HG03095 (cell line): ENCODE measurements around the gene AMIGO3.
"Not testable (repeated sequence)": the region's sequence is repeated elsewhere in the genome, so short reads cannot be mapped to it uniquely, and the experiment has no call there.

Source experiments
- ATAC-seq: cut with Tn5 transposase; IDR thresholded peaks from one replicate; pipeline ENCODE4 v1.9.1; 2021; ENCODE audit warnings: moderate library complexity; ENCODE audit not compliant: unreplicated experiment

The AMIGO3 gene

DNA sequence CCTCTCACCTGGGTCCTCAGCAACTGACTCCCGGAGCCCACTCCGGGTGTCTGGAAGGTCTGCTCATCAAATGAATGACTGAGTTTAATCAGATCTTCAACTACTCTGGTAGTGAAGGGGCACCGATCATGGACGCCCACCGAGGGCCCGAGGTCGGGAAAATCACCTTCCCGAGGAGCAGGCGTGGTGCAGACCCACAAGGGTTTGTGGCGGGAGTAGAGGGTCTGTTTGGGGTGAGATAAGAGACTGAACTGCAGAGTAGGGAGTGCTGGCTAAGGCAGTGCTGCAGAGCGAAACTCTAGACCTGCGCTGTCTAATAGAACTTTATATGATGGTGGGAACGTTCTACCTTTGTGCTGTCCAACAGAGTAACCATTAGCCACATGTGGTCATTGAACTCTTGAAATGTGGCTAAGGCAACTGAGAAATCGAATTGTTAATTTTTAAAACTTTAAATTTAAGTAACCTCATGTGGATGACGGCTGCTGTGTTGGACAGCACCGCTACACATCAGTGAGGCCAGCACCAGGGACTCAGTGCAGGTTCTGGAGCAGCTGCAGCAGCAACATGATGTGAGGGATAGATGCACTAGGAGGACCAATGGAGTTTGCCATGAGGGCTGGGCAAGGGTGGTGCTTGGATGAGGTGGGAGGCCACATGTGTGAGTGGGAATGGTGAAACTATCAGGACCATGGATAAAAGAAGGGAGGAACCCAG is 29.4 kb downstream of the AMIGO3 start:
- ATAC-seq, result not testable (repeated sequence)

DNA sequence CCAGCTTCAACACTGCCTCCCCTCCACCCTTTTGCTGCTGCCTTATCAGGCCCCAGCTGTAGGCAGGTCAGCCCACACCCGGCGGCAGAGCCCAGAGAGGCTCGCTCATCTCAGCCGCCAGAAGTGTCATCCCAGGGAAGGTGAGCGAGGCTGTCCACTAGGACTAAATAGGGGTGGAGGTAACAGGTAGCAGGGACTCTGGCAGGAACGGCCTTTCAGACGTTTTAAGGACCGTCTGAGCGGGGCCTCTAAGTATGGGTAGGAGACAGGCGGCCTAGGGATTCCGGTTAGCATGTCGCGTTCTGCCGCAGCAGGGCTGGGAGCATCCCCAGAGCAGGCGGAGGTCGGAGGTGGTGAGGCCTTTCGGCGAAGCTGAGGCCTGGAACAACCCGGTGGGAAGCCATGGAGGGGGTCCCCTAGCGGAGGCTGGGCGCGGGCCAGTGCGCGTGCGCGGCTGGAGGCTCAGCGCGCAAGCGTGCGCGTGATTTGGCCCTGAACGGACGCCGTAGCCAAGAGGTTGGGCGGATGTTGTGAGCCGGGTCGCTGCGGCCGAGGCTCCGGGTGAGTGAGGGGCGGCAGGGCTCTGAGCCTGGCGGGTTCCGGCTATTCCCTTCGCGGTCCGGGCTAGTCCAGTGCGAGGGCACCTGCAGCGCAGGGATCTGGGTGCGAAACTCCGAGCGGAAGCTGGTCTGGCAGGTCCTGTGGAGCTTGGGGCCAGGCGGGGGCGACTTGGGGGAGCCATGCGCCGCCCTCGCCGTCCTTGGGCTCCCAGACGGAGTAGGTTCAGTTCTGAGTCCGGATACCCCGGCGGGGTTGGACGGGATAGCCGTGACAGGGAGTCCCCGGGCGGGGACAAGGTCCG is 30.2 kb downstream of the AMIGO3 start, which contains the start of the genes MST1 and RNF123:
MST1 (minus strand) TSS at position 429 of the 862 bp plus-strand sequence. CDS start 783 bp downstream, outside the sequence.
RNF123 (plus strand) TSS at position 512 of the 862 bp plus-strand sequence. CDS start 1,609 bp downstream, outside the sequence.
- ATAC-seq, result peak; percentile 55

DNA sequence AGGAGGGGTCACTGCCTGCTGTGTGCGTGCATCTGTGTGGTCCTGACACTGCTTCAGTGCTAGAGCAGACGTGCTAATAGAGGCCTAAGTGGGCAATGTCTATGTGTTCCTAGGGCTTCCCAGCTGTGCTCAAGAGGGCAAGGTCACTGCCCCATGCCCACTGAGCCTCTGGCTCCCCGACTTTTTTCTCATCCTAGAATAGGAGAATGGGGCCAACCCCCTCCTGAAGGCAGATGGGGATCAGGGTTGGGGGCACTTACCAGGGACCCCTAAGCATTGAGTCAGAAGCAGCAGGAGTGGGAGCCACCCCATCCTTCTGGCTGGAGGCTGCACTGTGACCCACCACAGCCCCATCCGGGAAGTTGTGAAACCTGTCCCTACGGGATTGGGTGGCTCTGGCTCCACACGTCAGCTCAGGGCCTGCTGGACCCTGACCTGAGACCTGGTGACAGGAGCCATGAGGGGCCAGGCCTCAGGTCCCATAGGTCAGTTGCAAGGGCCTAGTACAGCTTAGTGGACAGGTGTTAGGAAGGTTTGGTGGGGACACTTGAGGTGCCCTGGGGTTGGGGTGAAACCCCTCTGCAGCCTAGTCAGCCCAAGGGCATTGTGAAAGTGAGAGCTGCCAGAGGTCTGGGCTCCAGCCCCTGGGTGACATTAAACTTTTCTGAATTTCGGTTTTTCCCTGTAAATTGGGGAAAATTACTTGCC is 31.0 kb downstream of the AMIGO3 start:
- not testable (repeated sequence) for ATAC-seq

DNA sequence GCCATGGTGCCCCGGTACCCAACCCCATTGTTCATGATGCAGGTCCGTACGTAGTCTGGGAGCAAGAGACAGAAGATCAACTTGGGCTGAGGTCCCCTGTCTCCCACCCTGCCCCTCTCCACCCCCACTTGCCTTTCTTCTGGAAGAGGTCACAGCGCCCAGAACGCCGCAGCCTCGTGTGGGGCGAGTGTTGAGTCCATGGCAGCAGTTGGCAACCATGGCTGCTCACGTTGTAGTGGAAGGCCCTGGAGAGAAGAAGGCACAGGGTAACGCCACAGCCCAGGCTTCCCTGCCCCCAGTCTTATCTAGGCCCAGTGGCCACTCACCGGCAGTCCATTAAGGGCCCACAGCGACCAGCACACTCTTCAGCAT is 32.1 kb downstream of the AMIGO3 start:
- ATAC-seq, result not testable (repeated sequence)

DNA sequence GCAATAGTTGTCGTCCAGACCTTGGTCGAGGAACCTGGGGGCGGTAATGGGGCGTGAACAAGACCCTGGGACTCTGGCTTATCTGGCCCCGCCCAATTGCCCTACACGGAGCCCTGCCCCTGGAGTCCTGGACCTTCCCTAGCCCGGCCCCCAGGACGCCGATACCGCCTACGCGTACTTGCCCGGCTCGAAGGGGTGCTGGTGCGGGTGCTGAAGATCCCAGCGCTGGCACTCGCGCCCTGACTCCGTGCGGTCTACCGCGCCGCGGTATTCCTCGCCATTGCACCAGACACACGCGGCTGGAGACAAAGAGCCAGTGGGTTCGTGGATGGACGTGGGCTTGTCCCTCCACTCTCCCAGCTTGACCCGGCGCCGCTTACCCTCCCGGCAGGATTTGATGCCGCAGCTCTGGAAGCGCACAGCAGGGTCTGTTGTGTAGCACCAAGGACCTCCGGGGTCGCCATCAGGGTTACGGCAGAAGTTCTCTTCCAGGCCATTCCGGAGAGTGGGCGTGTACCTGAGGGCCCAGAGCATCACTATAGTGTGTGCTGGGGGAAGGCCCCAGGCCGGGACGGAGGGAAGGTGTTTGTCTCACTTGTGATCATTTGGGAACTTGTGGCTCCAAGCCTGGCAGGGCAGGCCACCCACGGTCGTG is 32.6 kb downstream of the AMIGO3 start:
- not testable (repeated sequence) for ATAC-seq

DNA sequence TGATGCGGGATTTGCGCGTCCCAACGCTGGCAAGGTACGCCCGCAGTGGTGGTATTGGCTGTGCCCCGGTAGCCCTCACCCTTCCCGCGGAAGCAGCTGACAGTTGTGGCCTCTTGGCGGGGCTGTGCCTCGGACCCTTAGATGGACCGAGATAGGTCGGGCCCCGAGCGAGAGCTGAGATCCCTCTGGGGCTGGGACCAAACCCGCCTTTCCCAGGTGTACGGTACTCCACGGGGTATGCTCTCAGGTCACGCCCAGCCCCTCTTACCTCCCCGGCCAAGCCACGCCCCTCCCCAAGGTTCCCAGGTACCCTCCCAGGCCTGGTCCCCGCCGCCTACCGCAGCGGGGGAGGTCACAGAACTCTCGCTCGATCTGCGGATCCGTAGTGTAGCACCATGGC is 33.1 kb downstream of the AMIGO3 start:
- not testable (repeated sequence) for ATAC-seq

DNA sequence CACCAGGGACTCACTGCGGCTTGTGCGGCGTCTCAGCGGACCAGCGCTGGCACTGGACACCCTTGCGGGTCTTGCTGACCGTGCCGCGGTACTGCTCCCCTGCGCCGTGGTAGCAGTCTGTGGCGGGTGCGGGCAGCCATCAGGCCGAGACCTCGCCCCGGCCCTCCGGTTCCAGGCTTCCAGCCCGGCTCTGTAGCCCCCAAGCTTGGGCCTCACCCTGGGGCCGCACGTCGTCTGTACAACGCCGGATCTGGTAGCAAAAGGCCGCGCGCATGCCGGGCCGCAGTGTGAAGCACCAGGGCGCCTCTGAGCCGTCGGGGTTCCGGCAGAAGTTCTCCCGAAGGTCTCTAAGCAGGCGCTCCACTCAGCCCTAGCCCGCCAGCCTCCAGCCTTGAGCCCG is 33.6 kb downstream of the AMIGO3 start:
- not testable (repeated sequence) for ATAC-seq

DNA sequence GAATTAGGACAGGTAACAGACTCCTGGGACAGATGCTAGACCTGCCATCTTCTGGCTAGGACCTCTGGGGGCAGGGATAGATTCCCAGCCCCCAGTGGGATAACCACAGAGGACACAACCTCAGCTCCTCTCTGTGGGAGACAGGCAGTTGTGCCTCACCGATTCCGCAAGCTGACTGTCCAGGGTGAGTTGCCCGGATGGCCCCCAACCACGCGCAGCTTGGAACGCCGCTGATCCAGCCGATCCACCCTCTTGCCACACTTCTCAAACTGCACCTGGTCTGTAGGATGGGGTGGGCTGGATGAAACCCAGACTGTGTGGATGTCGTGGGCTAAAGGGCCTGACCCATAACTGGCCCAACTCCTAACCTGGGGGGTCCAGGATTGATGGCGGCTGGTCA is 34.4 kb downstream of the AMIGO3 start:
- ATAC-seq, result not testable (repeated sequence)

DNA sequence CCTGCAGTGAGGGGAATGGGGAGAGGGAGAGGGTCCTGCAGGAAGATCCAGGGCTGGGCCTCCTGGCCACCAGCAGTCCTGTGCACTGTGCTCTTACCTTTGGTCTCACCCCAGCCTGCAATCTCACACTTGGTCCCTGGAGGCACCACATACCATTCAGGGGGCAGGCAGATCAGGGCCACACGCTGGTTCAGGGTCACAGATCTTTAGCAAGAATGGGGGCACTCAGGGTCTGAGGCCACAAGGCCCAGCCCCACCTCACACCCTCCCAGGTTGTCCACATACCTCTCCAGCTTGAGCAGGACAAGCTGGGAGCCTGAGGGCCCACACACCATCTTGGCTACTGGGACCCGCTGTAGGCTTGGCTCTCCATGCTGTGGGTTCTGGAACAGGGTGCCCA is 35.0 kb downstream of the AMIGO3 start:
- not testable (repeated sequence) for ATAC-seq

DNA sequence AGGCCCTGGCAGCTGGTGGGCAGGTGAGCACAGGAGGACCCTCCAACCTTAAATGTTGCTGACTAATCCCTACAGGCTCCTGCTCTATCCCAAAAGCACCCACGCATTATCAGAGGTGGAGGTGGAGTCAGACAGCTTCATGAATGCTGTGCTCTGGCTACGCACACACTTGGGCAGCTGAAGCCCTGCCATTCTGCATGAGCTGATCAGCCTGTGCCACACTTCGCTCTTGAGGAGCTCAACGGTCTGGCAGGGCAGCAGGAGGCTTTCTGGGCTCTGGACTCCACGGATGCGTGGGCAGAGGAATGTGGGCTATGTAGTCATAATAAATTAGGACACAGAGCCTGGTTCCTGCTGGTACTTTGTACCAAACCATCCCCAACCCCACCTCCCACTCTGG is 36.3 kb downstream of the AMIGO3 start:
- no peak for ATAC-seq

DNA sequence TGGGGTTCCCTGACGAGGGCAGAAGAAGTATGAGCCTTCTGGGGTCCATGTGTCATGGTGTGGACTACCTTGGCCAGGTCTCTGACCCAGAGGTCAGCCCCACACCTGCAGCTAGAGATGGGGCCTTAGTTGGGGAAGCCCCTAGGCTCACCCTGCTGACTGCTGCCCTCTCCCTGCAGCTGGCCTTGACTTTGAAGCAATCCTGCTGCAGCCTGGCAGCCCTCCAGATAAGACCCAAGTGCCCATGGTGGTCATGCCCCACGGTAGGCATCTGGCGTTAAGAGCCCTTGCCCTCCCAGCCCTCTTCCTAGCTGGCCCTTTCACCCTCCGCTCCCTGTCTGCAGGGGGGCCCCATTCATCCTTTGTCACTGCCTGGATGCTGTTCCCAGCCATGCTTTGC is 37.9 kb downstream of the AMIGO3 start:
- no peak for ATAC-seq

DNA sequence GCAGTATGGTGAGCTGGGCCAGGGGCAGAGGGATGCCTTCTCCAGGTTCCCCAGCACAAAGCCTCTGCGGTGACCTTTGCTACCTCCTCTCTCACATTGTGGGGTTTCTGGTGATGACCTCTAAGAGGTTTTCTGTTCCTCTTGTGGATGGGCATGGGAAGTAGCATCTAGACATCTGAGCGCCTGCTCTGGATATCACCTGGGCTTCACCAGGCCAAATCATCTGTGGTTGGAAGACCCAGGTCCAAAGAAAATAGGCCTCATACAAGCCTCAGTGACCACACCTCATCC is 38.3 kb downstream of the AMIGO3 start:
- no peak for ATAC-seq

DNA sequence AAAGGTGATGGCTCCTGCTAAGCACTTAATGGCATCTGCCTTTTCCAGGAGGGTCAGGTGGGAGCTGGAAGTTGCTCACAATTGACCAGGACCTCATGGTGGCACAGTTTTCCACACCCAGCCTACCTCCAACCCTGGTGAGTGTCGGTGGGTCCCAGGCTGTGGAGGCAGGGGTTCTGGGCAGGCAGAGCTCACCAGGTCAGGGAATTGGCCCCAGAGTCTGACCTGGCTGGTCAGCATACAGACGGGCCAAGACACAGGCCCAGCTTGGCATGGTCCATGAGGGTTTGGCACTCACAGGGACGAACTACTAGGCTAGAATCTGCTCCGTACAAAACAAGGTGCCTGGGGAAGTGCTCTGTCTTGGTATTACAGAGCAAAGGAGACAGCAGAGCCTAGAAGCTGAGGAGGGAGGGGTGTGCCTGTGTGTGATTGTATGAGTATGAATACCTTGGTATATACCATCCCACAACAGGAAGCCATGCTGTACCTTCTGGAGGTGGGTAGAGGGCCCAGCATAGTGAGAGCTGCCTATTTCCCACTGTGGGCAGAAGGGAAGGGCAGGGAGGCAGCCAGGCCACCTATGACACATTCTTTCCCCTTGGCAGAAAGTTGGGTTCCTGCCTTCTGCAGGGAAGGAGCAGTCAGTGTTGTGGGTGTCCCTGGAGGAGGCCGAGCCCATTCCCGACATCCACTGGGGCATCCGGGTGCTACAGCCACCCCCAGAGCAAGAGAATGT is 38.8 kb downstream of the AMIGO3 start:
- no peak for ATAC-seq

DNA sequence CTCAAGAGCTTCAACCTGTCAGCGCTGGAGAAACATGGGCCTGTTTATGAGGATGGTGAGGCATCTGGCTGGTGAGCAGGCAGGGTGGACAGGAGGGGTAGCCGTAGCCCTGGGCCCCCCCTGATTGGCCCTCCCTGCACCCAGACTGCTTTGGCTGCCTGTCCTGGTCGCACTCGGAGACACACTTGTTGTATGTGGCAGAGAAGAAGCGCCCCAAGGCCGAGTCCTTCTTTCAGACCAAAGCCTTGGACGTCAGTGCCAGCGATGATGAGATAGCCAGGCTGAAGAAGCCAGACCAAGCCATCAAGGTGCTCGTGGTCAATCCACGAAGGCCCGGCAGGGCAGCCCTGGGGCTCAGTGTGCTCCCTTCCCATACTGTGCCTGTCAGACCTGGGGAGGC is 43.6 kb downstream of the AMIGO3 start:
- ATAC-seq, result no peak

DNA sequence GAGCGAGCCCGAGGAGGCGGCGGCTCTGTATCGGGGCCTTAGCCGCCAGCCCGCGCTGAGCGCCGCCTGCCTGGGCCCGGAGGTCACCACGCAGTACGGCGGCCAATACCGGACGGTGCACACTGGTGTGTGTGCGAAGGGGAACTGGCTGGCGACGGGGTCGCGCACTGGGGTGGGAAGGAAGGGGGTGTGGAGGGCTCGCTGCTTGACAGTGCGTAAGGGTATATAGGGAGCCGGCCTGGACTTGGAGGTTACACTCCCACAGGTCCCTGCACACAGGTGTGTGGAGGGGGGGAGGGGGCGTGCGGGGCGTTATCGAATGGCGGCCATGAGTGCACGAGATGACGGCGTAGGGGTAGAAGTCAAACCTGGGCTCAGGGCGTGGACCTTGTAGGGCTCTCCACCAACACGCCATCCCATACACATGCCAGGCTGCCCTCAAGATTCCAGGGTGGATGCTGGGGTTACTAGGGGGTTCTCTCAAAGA is 44.9 kb downstream of the AMIGO3 start:
- peak; percentile 24 for ATAC-seq

DNA sequence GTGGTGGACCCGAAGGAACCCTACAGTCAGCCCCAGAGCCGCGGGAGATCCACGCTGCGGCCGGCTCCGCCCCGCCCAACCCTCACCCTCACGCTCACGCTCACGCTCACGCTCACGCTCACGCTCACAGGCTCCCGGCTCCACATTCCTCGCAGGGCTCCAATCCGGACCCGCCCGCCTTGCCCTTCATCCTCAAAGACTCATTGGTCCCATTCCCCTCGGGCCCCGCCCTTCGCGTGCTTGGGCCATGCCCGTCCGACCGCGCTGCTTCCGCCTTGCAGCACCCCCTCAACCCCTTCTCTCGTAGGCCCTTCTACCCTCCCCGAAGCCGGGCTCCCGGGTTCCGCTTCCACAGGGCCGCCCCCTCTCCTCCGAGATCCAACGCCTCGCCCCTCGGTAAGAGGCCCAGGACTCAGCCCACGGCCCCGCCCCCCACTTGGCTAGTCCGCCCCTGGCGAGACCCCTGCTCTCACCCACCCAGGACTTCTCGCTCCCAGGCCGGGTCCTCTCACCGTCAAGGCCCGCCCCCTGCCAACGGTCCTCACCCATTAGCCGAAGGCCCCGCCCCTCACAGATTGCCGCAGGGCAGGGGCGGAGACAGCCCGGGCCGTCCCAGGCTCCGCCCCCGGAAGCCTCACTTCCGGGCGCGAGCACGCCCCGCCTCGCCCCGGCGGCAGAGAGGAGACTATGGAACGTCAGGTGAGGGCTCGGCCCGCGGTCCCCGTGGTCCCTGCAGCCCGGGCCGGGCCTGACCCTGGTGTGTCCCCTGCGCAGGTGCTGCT is 45.6 kb downstream of the AMIGO3 start, which contains the start of gene APEH:
APEH (plus strand) TSS at position 637 of the 782 bp plus-strand sequence; CDS start at position 688, 51 bp downstream.
- ATAC-seq, result peak; percentile 72

DNA sequence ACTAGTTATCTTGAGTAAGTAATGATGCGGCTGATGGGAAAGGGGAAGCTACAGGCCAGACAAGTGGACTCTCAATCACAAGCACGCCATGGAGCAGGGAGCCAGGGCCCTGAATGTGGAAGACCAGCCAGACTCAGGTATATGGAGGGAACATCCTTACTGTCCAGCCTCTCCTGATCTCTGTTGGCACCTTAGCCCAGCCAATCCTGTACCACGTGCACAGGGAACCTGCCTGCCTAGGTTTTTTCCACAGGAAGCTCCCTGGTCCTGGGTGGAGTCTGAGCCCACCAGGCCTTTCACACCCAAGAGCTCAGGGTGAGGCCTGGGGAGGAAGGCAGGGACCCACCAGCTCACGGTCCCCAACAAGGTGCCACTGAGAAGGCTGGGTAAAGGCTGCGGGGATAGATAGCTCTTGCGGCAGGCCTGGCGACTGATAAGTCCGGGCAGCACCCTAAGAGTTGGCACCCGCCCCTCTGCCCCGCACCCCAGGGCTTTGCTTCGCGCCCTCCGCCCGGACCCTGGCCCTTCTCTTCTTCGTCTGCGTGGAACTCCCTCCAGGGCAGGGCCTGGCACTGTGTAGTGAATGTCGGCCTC is 46.3 kb downstream of the AMIGO3 start:
- ATAC-seq, result peak; percentile 2

DNA sequence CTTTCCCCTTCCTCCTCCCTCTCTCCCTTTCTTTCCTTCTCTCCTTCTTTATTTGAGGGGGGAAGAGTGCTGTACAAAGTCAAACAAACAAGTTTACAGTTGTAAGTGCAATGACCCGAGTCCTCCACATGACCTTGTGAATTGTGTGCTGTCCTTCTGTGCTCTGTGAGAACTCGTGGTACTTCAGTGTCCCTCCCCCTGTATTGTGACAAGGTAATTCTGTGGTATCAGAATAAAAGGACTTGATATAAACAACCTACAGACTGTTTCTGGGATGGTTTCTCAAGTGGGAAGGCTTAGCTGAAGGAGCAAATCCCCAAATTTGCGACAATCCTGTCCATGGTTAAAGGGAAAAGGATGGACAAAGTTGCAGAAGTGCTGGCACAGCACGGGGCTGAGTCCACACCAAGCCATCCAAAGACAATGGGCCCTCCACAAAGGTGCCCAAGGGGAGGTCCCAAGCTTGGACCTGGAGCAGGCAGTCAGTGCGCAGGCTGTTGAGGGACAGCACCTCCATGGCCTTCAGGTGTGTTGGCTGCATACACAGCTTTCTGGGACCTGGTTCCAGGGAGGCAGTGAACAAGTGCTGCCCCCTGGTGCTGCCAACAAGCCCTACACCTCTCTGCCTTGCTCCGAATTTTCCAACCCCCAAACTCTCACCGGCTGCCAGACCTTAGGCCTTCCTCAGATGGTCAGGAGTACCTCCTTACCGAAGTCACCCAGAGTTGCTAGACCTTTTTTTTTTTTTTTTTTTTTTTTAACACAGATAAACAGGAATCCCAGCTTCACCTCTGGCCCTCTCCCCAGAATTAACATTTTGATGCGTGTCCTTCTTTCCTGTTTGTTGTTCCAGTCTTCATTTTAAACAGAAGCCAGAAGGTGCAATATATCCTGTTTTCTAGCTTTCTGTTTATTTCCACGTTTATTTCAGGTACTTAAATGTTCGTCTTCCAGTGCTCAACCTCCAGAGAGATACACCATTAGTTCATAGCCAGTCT is 47.9 kb downstream of the AMIGO3 start:
- ATAC-seq, result no peak
